GM08714 (cell line): ENCODE data around the gene FAM210A.

Experiments
- H3K4me3 ChIP-seq: fragments of 200-500 bp; sonication (Bioruptor generic); 2 replicates; pipeline ENCODE4 v1.5.1; 2014; ENCODE audit warnings: mild to moderate bottlenecking, low read length, inconsistent platforms
- ZNF274 ChIP-seq: IDR thresholded peaks from 2 replicates; pipeline ENCODE4 v1.6.1; 2012; ENCODE audit warnings: mild to moderate bottlenecking, low read depth, low read length

Gene FAM210A

GRCh38 chr18:13625843-13626543 lies 100.4 kb downstream of the FAM210A start:
- H3K4me3 ChIP-seq: no peak overlapping the region
- TF ChIP-seq ZNF274: no peak

- H3K4me3 ChIP-seq: no peak overlapping the region
- no peak for TF ChIP-seq ZNF274
Measured at GRCh38 chr18:13625355-13625754, 101.0 kb downstream of the FAM210A start.

- no peak for TF ChIP-seq ZNF274
- H3K4me3 ChIP-seq: no peak overlapping the region
Measured at GRCh38 chr18:13624563-13625237, 101.7 kb downstream of the FAM210A start.

- TF ChIP-seq ZNF274: no peak
Measured at GRCh38 chr18:13623871-13624270, 102.5 kb downstream of the FAM210A start.

GRCh38 chr18:13623348-13623747 lies 103.0 kb downstream of the FAM210A start:
- TF ChIP-seq ZNF274: no peak
- H3K4me3 ChIP-seq: no peak overlapping the region

More at GRCh38 chr18:13623871-13624270, 102.5 kb downstream of the FAM210A start:
- H3K4me3 ChIP-seq: no peak overlapping the region

- no peak for TF ChIP-seq ZNF274
- H3K4me3 ChIP-seq: no peak overlapping the region
Measured at GRCh38 chr18:13622751-13623150, 103.6 kb downstream of the FAM210A start.

GRCh38 chr18:13621886-13622619 lies 104.3 kb downstream of the FAM210A start:
- H3K4me3 ChIP-seq: no peak overlapping the region

GRCh38 chr18:13621446-13621849 lies 104.9 kb downstream of the FAM210A start:
- no peak for TF ChIP-seq ZNF274
- no peak overlapping the region for H3K4me3 ChIP-seq

More at GRCh38 chr18:13621886-13622619, 104.3 kb downstream of the FAM210A start:
- TF ChIP-seq ZNF274: no peak

- no peak for TF ChIP-seq ZNF274
Measured at GRCh38 chr18:13620818-13621445, 105.4 kb downstream of the FAM210A start.

GRCh38 chr18:13620206-13620672 lies 106.1 kb downstream of the FAM210A start:
- no peak for TF ChIP-seq ZNF274
- no peak overlapping the region for H3K4me3 ChIP-seq

More at GRCh38 chr18:13620818-13621445, 105.4 kb downstream of the FAM210A start:
- H3K4me3 ChIP-seq: no peak overlapping the region

GRCh38 chr18:13619505-13620205 lies 106.7 kb downstream of the FAM210A start:
- TF ChIP-seq ZNF274: no peak

GRCh38 chr18:13618760-13619438 lies 107.5 kb downstream of the FAM210A start:
- TF ChIP-seq ZNF274: no peak
- no peak overlapping the region for H3K4me3 ChIP-seq

More at GRCh38 chr18:13619505-13620205, 106.7 kb downstream of the FAM210A start:
- H3K4me3 ChIP-seq: no peak overlapping the region
